Skin epidermis (tissue), 12 donors: ENCODE measurements around the gene MIPOL1.

Source experiments
- H3K27ac ChIP-seq, 21 experiments: fragments of 200-600 bp; sonication (generic) in 11 of 21; one replicate each; pipeline ENCODE4 v1.5.0; 2020; ENCODE audit warnings: mild to moderate bottlenecking in 3 of 21, inconsistent platforms in 2 of 21, moderate library complexity in 2 of 21
- H3K4me3 ChIP-seq, 7 experiments: fragments of 200-600 bp; sonication (generic) in 2 of 7; one replicate each; pipeline ENCODE4 v1.5.0; 2020; ENCODE audit warnings: inconsistent platforms in 2 of 7, mild to moderate bottlenecking in 2 of 7, moderate library complexity in 1 of 7

The MIPOL1 gene

GRCh38 chr14:37601865-37602264 lies 404.1 kb downstream of the MIPOL1 start:
- Histone ChIP-seq H3K27ac (no peak overlapping the region), H3K4me3 (no peak overlapping the region)
